Kidney glomerular epithelial cell (primary cell): Measurements from ENCODE around the gene RNF213.

Experiments used
- DNase-seq: peaks from one replicate; lab custom pipeline; 2025; lab: John Stamatoyannopoulos, UW

RNF213 gene

DNA sequence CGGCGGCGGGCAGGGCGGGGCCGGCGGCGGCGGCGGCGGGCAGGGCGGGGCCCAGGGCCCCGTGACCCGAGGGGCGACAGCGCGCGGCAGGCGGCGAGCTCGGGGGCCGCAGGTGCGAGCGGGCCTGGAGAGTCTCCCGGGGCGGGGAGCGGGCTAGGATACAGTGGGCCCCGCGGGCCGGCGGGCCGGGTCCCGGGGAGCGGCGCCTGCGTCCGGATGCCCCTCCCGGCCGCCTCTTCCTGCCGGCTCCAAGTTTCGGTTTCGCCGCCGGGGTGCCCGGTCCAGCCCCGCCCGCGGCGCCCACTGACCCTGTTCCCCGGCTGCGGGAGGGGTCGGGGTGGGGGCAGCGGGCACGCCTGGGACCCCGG lies at the start of gene RNF213:
RNF213 (plus strand) TSS at position 62 of the 368 bp plus-strand sequence. CDS start 2,830 bp downstream, outside the sequence.
- DNase-seq = no peak

DNA sequence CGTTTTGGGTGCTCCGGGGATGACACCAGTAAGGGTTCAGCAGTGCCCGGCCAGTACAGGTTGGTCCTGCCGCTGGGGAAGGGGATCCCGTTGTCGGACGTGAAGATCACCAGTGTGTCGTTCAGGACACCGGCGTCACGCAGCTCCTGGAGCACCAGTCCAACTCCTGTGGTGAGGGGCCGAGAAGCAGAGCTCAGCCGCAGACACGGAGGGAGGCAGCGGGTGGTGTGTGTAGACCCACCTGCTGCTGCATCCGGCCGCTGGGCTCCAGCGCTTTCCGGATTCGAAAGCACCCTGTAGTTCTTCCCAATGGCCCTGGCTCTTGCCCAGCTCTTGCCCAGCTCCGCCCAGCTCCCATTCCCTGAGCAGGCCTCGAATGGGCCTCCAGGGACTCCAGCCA lies 48.5 kb upstream of the RNF213 start:
- DNase-seq = no peak

DNA sequence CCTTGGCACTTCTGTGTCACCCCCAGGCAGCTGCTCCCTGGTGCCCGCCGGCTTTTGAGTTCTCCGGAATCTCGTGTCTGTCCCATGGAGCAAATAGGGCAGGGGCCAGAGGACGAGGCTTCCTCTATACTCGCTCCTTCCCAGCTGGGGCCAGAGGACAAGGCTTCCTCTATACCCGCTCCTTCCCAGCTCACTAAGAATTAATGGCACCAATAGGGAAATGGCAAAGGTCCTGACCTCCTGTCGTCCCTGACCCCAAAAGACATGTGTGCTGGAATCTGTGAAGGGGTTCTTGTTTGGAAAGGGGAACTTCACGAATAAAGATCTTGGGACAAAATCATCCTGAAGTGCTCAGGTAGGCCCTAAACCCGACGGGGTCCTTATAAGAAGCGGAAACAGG lies 48.1 kb upstream of the RNF213 start:
- no peak for DNase-seq

DNA sequence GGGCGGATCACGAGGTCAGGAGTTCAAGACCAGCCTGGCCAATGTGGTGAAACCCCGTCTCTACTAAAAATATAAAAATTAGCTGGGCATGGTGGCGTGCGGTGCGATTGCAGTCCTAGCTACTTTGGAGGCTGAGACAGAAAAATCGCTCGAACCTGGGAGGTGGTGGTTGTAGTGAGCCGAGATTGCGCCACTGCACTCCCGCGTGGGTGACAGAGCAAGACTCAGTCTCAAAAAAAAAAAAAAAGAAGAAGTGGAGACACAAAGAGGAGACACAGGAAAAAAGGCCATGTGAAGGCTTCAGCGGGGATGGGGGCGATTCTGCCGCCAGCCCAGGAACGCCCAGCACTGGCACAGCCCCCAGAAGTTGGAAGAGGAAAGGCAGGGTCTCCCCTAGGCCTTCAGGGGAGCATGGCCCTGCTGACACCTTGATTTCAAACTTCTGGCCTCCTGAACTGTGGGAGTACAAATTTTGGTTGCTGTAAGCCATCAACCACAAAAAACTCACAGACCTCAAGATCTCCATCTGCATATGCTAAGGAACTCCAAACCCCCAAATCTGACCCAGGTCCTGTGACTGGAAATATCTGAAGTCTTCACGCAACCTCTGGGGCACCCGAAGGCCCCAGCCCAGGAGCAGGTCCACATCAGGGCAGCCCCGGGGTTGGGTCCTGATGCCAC lies 47.5 kb upstream of the RNF213 start:
- no peak for DNase-seq

DNA sequence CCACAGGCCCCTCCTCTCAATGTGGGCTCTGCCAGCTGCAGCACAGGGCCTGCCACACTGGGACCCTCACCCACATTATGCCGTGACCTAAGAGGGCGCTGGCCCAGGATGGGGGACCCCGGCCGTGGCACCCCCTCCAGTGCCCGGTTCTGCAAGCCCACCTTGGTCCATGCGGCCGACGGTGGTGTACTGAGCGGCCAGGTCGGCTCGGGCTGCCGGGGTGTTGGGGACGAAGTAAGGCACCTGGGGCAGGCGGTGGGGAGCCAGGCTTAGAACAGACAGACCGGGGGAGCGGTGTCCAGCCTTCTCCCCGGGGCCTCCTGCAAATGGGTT lies 47.0 kb upstream of the RNF213 start:
- DNase-seq = no peak

DNA sequence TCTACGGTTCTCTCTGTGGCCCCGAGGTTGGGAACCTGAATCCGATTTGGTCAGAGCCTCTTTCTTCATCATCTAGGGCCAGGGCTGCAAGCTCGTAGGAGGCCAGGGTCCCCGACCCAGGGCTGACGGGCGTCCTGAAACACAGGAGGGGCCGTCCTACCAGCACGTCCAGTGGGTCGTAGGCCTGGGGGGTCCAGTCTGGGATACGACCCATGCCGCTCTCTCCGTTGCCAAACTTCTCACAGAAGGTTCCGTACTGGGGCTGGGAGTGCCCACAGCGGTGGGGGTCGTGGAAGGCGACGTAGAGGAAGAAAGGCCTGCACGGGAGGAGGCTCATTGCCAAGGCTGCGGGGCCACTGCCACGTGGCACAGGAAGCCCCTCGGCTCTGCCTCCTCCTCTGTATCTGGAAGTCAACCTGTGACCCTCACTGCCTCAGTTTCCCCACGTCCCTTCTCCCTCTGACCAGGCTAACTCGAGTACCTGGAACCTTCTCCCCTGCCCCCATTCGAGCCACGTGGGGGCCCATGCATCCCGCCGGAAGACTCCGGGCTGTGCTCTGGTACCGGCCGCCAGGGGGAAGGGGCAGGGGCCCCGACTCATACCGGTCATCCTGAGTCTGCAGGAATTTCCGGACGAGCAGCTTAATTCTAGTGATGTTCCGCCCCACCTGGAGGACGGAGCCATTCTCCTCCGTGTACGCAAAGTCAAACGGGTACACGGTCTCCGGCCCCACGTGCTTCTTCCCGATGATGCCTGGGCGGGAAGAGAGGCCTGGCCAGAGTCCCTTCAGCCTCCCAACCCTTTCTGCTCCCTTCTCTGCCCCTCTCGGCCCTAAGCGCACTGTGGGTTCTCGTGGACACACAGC lies 46.4 kb upstream of the RNF213 start:
- DNase-seq = no peak

DNA sequence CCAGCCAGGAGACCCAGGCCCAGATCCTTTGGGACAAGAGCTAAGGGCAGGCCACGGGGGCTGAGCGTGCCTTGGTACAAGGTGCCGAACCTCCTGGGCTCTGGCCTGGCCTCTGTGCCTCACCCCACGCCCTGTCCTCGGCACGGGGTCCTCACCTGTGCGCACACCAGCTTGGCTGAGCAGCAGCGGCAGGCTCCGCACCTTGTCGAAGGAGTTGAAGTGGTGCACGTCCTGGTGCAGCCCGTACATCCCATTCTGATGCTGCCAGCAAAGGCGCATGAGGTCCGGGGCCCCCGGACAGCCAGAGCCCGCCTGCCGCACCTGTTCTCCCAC lies 45.8 kb upstream of the RNF213 start:
- DNase-seq = no peak

DNA sequence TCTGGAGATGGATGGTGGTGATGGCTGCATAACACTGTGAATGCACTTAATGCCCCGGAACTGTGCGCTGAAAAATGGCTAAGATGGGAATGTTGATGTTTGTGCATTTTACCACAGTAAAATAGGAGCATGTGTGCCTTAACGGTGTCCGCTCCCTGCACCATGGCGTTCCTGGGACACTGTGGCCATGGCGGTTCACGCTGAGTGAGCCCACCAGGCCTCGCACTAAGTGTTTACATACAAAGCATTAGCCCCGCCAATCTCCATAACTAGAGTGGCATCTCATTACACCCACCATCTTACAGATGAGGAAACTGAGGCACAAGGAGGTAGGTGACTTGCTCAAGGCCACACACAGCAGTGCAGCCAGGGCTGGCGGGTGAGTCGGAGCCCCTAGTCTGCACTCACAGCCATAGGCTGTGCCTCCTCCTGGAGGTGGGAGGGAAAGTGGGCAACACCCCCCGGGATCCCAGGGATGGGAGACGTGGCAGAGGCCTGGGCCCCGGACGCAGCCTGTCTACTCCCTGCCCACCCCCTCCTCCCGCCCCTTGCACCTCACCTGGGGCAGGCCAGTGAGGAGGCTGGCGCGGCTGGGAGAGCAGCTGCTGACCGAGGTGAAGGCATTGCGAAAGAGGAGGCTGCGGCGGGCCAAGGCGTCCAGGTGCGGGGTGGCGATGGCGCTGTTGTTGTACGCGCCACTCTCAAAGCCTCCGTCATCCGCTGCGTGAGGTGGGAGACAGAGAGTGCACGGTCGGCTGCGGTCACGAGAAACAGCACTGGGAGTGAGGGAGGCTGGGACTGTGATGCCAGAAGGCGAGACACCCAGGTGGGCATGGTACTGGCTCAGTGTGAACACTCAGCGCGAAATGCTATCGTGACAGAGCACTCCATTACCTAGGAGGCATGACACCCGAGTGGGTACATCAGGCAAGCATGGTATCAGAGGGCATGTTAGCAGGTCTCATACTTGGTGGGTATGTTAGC lies 43.9 kb upstream of the RNF213 start:
- no peak for DNase-seq

DNA sequence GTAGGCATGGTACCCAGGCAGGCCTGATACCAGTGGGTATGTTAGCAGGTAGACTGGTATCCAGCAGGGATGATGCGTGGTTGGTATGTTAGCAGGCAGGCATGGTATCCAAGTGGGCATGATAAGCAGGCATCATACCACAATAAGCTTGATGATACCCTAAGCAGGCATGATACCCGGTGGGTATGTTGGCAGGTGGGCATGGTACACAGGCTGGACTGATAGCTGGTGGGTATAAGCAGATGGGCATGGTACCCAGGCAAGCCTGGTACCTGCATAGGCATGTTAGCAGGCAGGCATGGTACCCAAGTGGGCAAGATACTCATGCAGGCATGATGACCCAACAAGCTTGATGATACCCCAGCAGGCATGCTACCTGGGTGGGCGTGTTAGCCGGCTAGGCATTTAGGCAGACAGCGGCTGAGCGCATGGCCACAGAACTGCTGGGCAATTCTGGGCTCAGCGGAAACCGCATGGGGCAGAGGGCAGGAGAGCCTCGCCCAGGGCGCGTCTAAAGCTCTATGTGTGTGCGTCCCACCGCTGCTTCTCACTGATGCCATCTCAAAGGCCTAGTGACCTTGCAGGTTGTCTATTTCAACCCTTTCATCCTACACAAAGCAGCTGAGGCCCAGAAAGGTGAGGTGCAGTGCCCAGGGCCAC lies 42.8 kb upstream of the RNF213 start:
- no peak for DNase-seq

DNA sequence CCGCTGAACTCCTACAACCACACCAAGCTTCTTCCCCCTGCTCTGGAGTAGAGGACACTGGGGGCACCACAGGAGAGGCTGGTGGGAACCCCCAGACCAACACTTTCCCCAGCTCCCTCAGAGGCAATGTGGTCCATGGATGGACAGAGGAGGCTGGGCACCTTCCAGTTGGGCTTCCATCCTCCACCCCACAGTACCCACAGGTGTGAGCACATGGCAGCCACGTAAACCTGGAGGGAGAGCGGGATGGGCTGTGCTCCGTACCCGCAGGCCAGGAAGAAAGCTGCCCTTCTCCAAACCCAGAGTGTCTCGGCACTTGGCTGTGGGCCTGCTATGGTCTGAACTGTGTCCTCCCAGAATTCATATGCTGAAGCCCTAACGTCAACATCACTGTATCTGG lies 42.3 kb upstream of the RNF213 start:
- no peak for DNase-seq

DNA sequence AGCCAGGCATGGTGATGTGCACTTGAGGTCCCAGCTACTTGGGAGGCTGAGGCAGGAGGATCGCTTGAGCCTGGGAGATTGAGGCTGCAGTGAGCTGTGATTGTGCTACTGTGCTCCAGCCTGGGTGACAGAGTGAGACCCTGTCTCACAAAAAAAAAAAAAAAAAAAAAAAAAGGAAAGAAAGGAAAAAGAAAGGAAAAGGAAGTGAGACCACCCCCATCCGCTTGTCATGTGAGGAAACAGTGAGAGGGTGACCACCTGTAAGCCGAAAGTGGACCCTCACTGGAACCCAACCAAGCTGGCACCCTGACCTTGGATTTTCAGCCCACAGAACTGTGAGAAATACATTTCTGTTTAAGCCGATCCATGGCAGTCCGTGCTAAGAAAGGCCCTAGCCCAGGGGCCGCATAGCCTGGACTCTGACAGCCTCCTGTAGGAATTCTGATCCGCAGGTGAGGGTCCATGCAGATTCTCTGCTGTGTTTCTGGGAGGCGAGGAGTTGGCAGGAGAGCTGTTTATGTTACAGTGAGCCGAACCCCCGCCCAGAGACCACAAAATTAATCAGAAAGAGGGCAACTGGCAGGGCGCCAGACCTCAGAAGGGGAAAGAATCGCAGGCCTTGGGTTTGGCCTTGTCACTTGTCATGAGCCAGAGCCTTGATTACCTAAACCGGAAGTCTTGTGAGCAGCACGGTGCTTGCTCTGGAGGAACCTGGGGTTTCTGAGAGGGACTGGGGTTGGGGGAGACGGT lies 41.5 kb upstream of the RNF213 start:
- peak; percentile 68 for DNase-seq

DNA sequence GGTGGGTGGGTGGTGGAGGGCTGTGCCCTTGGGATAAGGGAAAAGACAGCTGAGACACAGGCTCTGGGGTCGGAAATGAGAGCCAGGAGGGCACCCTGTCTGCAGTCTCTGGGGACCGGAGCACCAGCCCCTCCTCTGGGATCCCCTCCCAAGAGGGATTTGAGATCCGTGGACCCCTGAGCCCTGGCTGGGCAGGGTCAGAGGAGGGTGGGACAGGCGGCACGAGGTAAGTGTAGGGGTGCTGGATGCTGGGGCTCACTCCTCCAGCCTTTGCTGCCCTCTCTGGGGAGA lies 40.9 kb upstream of the RNF213 start:
- DNase-seq = no peak

DNA sequence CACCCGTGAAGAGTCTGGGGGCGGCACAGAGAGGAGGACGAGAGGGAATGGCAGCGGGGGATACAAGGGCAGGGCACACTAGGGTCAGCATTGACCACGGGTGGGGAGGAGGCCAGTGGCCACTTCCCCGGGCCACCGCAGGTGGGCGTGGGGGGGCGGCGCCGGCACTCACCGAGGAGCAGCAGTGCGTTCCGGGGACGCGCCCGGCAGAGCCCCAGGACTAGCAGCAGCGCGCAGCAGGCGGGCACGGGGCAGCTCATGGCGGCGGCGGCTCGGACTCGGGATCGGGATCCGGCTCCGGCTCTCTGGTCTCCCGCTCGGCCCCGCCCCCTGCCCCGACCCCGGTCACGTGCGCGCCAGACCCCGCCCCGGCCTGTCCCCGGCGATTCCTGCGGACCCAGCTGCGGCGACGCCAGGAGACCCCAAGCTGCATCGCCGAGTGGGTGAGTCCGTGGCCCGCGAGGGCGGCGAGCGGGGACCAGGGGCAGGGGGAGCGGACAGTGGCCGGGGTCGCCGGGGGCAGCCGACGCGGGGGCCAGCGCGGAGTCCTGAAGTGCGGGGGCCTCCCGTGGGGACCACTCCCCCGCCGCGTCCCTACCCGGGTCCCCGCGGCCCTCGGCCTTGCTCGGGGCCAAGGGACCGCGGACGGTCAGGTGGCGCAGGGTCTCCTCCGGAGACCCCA lies 40.5 kb upstream of the RNF213 start, which contains the start of the genes SGSH and SLC26A11:
SGSH (minus strand) TSS at position 280 of the 682 bp plus-strand sequence; CDS start at position 260, 20 bp downstream.
SLC26A11 (plus strand) TSS at position 374 of the 682 bp plus-strand sequence. CDS start 1,134 bp downstream, outside the sequence.
- peak; percentile 5 for DNase-seq

DNA sequence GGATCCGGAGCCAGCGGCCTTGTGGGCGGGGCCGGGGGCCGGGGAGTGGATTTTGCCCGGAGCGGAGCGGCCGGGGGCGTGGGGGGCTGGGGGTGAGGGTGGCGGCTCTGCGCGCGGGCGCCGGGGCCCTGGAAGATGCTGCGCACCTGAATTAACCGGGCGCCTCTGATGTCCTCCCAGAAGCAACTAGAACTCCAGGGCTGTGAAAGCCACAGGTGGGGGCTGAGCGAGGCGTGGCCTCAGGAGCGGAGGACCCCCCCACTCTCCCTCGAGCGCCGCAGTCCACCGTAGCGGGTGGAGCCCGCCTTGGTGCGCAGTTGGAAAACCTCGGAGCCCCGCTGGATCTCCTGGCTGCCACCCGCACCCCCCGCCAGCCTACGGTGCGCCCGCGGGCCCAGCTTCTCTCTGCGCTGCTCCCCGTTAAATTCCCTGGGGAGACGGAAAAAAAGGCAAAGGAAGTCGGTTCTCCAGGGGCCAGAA lies 39.9 kb upstream of the RNF213 start:
- DNase-seq = no peak

DNA sequence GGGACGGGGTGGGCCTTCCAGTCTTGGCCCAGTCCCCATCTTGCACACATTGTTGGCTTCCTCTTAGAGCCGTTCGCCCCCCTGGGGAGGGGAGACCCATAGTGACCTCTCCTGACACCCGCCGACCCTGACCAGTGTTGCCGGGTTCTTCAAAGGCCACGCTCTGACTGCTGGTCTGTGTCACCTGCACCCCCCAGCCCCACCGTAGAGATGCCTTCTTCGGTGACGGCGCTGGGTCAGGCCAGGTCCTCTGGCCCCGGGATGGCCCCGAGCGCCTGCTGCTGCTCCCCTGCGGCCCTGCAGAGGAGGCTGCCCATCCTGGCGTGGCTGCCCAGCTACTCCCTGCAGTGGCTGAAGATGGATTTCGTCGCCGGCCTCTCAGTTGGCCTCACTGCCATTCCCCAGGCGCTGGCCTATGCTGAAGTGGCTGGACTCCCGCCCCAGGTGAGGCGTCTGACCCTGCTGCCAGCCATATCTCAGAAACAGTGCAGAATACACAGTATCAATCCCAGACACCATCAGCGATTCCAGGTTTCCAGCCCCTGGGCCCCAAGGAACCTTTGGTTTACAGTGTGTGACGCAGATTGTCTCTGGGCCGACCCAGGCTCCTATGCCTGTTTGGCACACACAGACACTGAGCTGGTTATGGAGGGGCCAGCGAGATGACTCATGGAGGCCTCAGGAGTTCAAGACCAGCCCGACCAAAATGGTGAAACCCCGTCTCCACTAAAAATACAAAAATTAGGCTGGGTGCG lies 39.1 kb upstream of the RNF213 start:
- no peak for DNase-seq

DNA sequence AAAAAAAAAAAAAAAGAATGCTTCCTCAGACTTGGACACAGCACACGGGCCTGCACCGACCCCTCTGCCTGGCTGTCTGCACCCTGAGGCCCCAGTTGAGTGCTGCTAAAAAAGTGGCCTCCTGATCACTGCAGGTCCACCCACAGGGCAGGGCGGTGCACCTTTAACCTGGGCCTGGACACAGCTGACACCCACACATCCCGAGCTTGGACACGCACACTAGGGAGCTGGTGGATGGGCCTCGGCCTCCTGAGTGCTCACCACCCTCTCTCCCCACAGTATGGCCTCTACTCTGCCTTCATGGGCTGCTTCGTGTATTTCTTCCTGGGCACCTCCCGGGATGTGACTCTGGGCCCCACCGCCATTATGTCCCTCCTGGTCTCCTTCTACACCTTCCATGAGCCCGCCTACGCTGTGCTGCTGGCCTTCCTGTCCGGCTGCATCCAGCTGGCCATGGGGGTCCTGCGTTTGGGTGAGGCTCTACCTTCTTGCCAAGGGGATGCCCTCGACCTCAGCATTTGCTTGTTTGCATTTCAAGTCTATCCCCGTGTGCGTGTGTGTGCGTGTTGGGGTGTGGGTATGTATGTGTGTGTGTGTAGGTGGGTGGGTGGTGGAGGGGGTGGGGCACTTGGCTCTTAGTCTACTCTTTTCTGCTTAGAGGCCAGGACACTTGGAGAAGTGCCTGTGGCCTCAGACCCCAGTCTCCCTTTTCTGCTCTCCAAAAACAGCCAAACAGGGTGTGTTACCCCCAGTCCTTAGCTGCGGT lies 38.1 kb upstream of the RNF213 start:
- DNase-seq = no peak

DNA sequence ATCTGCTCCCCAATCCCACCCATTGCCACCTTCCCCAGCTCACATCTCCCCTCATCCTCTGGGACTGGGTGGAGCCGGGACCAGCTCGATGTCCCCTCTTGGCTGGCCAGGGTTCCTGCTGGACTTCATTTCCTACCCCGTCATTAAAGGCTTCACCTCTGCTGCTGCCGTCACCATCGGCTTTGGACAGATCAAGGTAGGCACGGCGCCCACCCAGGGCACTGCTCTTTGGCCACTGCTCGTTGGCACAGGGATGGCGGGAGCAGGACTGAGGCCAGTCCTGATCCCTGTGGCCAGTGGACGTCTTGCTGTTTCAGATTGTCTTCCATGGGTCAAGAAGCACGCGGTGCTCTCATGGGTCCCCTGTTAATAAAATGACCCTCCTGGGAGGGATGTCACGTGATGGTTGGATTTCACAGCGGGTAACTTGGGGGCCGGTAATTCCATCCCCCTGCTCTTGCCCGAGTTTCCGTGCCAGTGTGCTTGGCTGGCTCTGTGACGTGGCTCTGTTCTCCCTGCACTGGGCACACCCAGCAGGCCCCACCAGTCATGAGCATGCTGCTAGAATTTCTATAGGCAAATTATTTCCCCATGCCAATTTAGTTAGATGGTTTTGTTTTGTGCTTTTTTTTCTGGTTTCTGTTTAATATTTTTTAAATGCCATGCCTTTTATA lies 37.4 kb upstream of the RNF213 start:
- no peak for DNase-seq

DNA sequence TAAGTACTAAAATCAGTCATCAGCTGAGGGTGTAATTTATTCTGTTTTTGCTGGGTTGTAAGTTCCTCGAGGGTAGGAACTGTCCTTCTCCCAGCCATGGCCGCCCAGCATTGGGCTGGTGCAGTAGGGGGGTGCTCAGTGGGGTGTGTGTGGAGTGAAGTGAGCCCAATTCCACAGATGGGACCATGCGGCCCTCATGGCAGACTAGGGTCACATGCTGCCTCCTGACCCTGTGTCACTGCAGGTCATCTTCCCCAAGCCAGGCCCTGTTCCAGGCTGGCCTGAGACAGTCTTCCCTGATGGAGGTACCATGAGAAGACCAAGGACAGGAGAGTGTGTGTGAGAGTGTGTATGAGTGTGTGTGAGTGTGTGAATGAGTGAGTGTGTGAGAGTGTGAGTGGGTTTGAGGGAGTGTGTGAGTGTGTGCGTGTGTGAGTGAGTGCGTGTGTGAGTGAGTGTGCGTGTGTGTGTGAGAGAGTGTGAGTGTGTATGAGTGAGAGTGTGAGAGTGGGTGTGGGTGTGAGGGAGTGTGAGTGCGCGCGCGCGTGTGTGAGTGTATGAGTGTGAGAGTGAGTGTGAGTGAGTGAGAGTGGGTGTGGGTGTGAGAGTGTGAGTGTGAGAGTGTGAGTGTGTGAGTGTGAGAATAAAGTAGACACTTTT lies 36.7 kb upstream of the RNF213 start:
- DNase-seq = no peak
